Endothelial cell (in vitro differentiated cells): Measurements from ENCODE around the gene GSE1. TPM values are rescaled to one million over a fixed set of nuclear protein-coding genes. Genes with fewer than 3 reads are reported as not detected.
A peak's percentile ranks its signal among the peaks of the same experiment; 100 is the strongest.

ENCODE experiments used
- DNase-seq: peaks from one replicate; pipeline ENCODE4 v3.0.0; 2021; ENCODE audit warnings: low spot score
- H3K27ac Mint-ChIP-seq: one replicate; pipeline ENCODE4 v1.8.0; 2021; ENCODE audit warnings: mixed read lengths, inconsistent platforms; ENCODE audit not compliant: unreplicated experiment
- H3K27me3 Mint-ChIP-seq: one replicate; pipeline ENCODE4 v1.8.0; 2021; ENCODE audit warnings: mild to moderate bottlenecking, moderate library complexity, mixed read lengths, inconsistent platforms; ENCODE audit not compliant: unreplicated experiment
- H3K36me3 Mint-ChIP-seq: one replicate; pipeline ENCODE4 v1.8.0; 2021; ENCODE audit warnings: mild to moderate bottlenecking, low read depth, mixed read lengths, inconsistent platforms; ENCODE audit not compliant: unreplicated experiment
- H3K4me1 Mint-ChIP-seq: one replicate; pipeline ENCODE4 v1.8.0; 2021; ENCODE audit warnings: mild to moderate bottlenecking, mixed read lengths, inconsistent platforms; ENCODE audit not compliant: unreplicated experiment
- H3K4me3 Mint-ChIP-seq: one replicate; pipeline ENCODE4 v1.8.0; 2021; ENCODE audit warnings: mild to moderate bottlenecking, mixed read lengths, inconsistent platforms; ENCODE audit not compliant: unreplicated experiment
- H3K9me3 Mint-ChIP-seq: one replicate; pipeline ENCODE4 v1.8.0; 2021; ENCODE audit warnings: mixed read lengths, inconsistent platforms; ENCODE audit not compliant: unreplicated experiment
- CTCF ChIP-seq: fragments of 200-600 bp; sonication (generic); IDR thresholded peaks from one replicate; pipeline ENCODE4 v1.5.0; 2021; ENCODE audit warnings: antibody characterized with exemption; ENCODE audit not compliant: unreplicated experiment
- total RNA-seq: library from RNA; stranded (reverse); fragmentation: NEBNext Ultra II Directional; extraction: Animal tissue kit (Norgen Biotek cat#: 25700); gene quantifications from one replicate; pipeline ENCODE4 v1.2.1, GENCODE V29; 2021; ENCODE audit not compliant: unreplicated experiment

Gene GSE1
- total RNA-seq, 1 donor from 2014 or later, result 23.9 TPM

- DNase-seq, result no peak
- Mint-ChIP-seq H3K9me3 (peaks cover 3% of the 10 kb centered on the region), H3K27ac (no peak overlapping the region), H3K27me3 (peaks cover 15% of the 10 kb centered on the region), H3K4me3 (peak overlapping the region; percentile 57), H3K4me1 (peaks cover 53% of the 10 kb centered on the region), H3K36me3 (no peaks in the 10 kb centered on the region)
- TF ChIP-seq CTCF, result no peak
These were observed 41.1 kb upstream of the GSE1 start for GRCh38 chr16:85571813-85572619.

GRCh38 chr16:85573045-85573695 lies 40.0 kb upstream of the GSE1 start:
- Mint-ChIP-seq H3K9me3 (peaks cover 3% of the 10 kb centered on the region), H3K4me1 (peaks cover 53% of the 10 kb centered on the region), H3K27ac (no peak overlapping the region), H3K36me3 (no peaks in the 10 kb centered on the region), H3K27me3 (peaks cover 15% of the 10 kb centered on the region), H3K4me3 (no peak overlapping the region)
- TF ChIP-seq CTCF, result no peak
- no peak for DNase-seq

- Mint-ChIP-seq H3K36me3 (peaks cover 3% of the 10 kb centered on the region), H3K4me3 (no peak overlapping the region), H3K9me3 (peaks cover 3% of the 10 kb centered on the region), H3K27me3 (peaks cover 20% of the 10 kb centered on the region), H3K4me1 (peaks cover 54% of the 10 kb centered on the region), H3K27ac (no peak overlapping the region)
- DNase-seq, result no peak
- TF ChIP-seq CTCF, result no peak
These were observed 39.2 kb upstream of the GSE1 start for GRCh38 chr16:85573696-85574641.

- no peak for DNase-seq
- Mint-ChIP-seq H3K36me3 (peaks cover 3% of the 10 kb centered on the region), H3K27ac (peak overlapping the region; percentile 76), H3K9me3 (peaks cover 3% of the 10 kb centered on the region), H3K4me1 (peaks cover 57% of the 10 kb centered on the region), H3K4me3 (peak overlapping the region; percentile 60), H3K27me3 (peaks cover 19% of the 10 kb centered on the region)
- TF ChIP-seq CTCF, result no peak
These were observed 38.2 kb upstream of the GSE1 start for GRCh38 chr16:85574672-85575475.
